Loucy (cell line): Measurements from ENCODE around the gene WDR74.

Experiments
- H2AFZ ChIP-seq: fragments of 200-600 bp; sonication (generic); 2 replicates; pipeline ENCODE4 v1.6.0; 2016; ENCODE audit warnings: antibody characterized with exemption, mild to moderate bottlenecking, low read length, moderate library complexity
- H3F3A ChIP-seq: fragments of 200-600 bp; 2 replicates; pipeline ENCODE4 v1.6.0; 2016; ENCODE audit warnings: antibody characterized with exemption, low read depth, mild to moderate bottlenecking
- H3K27me3 ChIP-seq: fragments of 200-600 bp; sonication (generic); 2 replicates; pipeline ENCODE4 v1.6.1; 2014; ENCODE audit warnings: low read length, mild to moderate bottlenecking; ENCODE audit not compliant: insufficient read depth, poor library complexity, severe bottlenecking
- H3K36me3 ChIP-seq: fragments of 200-600 bp; sonication (generic); 2 replicates; pipeline ENCODE4 v1.6.1; 2016; ENCODE audit warnings: low read length; ENCODE audit not compliant: insufficient read depth
- H3K4me1 ChIP-seq: fragments of 200-600 bp; sonication (generic); 2 replicates; pipeline ENCODE4 v1.5.1; 2014; ENCODE audit warnings: low read length, mild to moderate bottlenecking; ENCODE audit not compliant: insufficient read depth, poor library complexity, severe bottlenecking
- H3K4me2 ChIP-seq: fragments of 200-600 bp; sonication (generic); 2 replicates; pipeline ENCODE4 v1.6.0; 2014; ENCODE audit warnings: antibody characterized with exemption, low read length, low read depth, mild to moderate bottlenecking; ENCODE audit not compliant: poor library complexity, severe bottlenecking
- H3K4me3 ChIP-seq: fragments of 200-600 bp; sonication (generic); 2 replicates; pipeline ENCODE4 v1.5.1; 2014; ENCODE audit warnings: low read length, mild to moderate bottlenecking, mixed read lengths; ENCODE audit not compliant: poor library complexity, severe bottlenecking
- H3K79me2 ChIP-seq: fragments of 200-600 bp; sonication (generic); 2 replicates; pipeline ENCODE4 v1.6.1; 2014; ENCODE audit warnings: low read length; ENCODE audit not compliant: insufficient read depth
- H3K9ac ChIP-seq: fragments of 200-600 bp; sonication (generic); 2 replicates; pipeline ENCODE4 v1.6.0; 2014; ENCODE audit warnings: mild to moderate bottlenecking, low read depth, low read length, moderate library complexity; ENCODE audit not compliant: poor library complexity, severe bottlenecking
- H3K9me2 ChIP-seq: fragments of 200-600 bp; sonication (generic); replicated peaks from 2 replicates; pipeline ENCODE4 v1.6.1; 2016; ENCODE audit warnings: low read depth, low read length, mixed read lengths
- H3K9me3 ChIP-seq: fragments of 200-600 bp; sonication (generic); 2 replicates; pipeline ENCODE4 v1.6.1; 2014; ENCODE audit warnings: mild to moderate bottlenecking, antibody characterized with exemption, low read length, low read depth; ENCODE audit not compliant: insufficient read depth
- H4K20me1 ChIP-seq: fragments of 200-600 bp; sonication (generic); 2 replicates; pipeline ENCODE4 v1.6.0; 2014; ENCODE audit warnings: antibody characterized with exemption, low read length, mild to moderate bottlenecking; ENCODE audit not compliant: insufficient read depth, poor library complexity, severe bottlenecking
- EZH2phosphoT487 ChIP-seq: fragments of 200-600 bp; IDR thresholded peaks from 2 replicates; pipeline ENCODE4 v1.6.1; 2018; ENCODE audit warnings: antibody characterized with exemption, mild to moderate bottlenecking, moderate library complexity, borderline replicate concordance
- TF ChIP-seq, protein P1 (sequence below): fragments of 200-600 bp; sonication (generic); conservative IDR thresholded peaks from 2 replicates; pipeline ENCODE4 v1.5.1; 2014; ENCODE audit warnings: mild to moderate bottlenecking, antibody characterized with exemption, low read length

Gene WDR74

DNA sequence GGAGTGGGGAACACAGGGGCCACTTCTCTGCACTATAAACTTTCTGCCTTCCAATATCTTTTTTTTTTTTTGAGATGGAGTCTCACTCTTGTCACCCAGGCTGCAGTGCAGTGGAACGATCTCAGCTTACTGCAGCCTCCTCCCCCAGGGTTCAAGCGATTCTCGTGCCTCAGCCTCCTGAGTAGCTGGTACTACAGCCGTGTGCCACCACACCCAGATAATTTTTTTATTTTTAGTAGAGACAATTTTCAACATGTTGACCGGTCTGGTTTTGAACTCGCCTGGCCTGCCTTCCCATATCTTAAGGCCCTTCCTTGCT lies 43.0 kb upstream of the WDR74 start:
- Histone ChIP-seq H3K36me3 (peaks cover 50% of the 10 kb centered on the region), H3K4me3 (peak overlapping the region; percentile 92), H4K20me1 (peaks cover 52% of the 10 kb centered on the region), H3K79me2 (peaks cover 77% of the 10 kb centered on the region), H3K4me1 (peaks cover 44% of the 10 kb centered on the region), H2AFZ (no peak overlapping the region), H3K9me3 (no peaks in the 10 kb centered on the region), H3K9ac (peak overlapping the region; percentile 100), H3K9me2 (no peaks in the 10 kb centered on the region), H3K4me2 (peak overlapping the region; percentile 100), H3F3A (no peaks in the 10 kb centered on the region), H3K27me3 (peaks cover 4% of the 10 kb centered on the region)
- TF ChIP-seq EZH2phosphoT487 = no peak
- TF ChIP-seq, protein P1, sequence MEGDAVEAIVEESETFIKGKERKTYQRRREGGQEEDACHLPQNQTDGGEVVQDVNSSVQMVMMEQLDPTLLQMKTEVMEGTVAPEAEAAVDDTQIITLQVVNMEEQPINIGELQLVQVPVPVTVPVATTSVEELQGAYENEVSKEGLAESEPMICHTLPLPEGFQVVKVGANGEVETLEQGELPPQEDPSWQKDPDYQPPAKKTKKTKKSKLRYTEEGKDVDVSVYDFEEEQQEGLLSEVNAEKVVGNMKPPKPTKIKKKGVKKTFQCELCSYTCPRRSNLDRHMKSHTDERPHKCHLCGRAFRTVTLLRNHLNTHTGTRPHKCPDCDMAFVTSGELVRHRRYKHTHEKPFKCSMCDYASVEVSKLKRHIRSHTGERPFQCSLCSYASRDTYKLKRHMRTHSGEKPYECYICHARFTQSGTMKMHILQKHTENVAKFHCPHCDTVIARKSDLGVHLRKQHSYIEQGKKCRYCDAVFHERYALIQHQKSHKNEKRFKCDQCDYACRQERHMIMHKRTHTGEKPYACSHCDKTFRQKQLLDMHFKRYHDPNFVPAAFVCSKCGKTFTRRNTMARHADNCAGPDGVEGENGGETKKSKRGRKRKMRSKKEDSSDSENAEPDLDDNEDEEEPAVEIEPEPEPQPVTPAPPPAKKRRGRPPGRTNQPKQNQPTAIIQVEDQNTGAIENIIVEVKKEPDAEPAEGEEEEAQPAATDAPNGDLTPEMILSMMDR = no peak

DNA sequence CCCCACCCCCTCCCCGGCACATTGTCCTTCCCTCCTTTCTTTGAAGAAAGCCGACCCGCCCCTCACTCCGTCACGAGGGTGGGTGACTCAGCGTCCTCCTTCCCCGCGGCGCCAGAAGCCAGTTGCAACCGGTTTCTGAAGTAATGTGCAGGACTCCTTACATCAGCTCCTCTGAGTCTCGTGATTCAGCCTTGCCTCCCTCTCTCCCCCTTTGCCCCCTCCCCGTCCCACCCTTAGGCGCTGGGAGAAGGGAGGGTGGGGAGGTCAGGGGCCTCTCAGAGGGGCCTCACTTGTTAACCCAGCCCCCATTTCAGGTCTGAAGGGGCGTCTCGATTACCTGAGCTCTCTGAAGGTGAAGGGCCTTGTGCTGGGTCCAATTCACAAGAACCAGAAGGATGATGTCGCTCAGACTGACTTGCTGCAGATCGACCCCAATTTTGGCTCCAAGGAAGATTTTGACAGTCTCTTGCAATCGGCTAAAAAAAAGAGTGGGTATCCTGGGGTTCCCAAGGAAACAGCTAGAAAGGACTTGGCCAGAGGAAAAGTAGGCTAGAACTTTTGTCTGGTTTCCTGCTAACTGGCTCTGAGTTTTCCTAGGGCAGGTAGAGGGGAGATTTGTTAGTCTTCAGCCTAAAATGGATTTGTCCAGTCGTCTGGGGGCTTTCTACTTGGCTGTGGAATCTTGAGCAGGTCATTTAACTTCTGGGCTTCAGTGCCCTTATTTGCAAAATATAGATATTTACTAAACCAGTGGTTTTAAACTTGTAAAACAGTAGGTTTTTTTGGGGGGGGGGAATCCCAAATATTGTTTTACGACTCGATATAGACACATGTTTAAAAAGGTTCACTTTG lies 42.4 kb upstream of the WDR74 start:
- Histone ChIP-seq H3K9ac (peak overlapping the region; percentile 100), H3K9me3 (no peaks in the 10 kb centered on the region), H3K36me3 (peaks cover 45% of the 10 kb centered on the region), H3K79me2 (peaks cover 72% of the 10 kb centered on the region), H3K4me1 (peaks cover 42% of the 10 kb centered on the region), H3K4me3 (peak overlapping the region; percentile 92), H3F3A (no peaks in the 10 kb centered on the region), H3K4me2 (peak overlapping the region; percentile 100), H3K27me3 (peaks cover 4% of the 10 kb centered on the region), H3K9me2 (no peaks in the 10 kb centered on the region), H2AFZ (no peak overlapping the region), H4K20me1 (peaks cover 47% of the 10 kb centered on the region)
- TF ChIP-seq, protein P1 = no peak
- no peak for TF ChIP-seq EZH2phosphoT487

DNA sequence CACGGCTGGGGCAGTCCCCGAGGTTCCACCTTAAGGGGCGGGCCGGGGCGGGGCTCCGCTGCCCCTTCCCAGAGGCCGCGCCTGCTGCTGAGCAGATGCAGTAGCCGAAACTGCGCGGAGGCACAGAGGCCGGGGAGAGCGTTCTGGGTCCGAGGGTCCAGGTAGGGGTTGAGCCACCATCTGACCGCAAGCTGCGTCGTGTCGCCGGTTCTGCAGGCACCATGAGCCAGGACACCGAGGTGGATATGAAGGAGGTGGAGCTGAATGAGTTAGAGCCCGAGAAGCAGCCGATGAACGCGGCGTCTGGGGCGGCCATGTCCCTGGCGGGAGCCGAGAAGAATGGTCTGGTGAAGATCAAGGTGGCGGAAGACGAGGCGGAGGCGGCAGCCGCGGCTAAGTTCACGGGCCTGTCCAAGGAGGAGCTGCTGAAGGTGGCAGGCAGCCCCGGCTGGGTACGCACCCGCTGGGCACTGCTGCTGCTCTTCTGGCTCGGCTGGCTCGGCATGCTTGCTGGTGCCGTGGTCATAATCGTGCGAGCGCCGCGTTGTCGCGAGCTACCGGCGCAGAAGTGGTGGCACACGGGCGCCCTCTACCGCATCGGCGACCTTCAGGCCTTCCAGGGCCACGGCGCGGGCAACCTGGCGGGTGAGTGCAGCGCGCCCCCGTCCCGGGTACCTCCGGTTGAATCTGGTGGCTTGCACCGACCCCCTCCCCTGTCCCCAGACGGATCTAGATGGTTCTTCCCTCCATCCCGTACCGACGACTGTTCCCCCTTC lies 41.6 kb upstream of the WDR74 start, which contains the start of gene SLC3A2:
Gene SLC3A2 (plus strand): TSS at position 94 of the 776 bp plus-strand sequence. CDS start 128 bp downstream, at position 222.
- no peaks in the 10 kb centered on the region for H3K9me2 ChIP-seq
- H3K4me2 ChIP-seq = peak within 1 kb of the TSS; percentile 100
- H3K4me3 ChIP-seq = peak within 1 kb of the TSS; percentile 92
- peaks cover 37% of the 10 kb centered on the region for H3K36me3 ChIP-seq
- peaks cover 4% of the 10 kb centered on the region for H3K27me3 ChIP-seq
- H3F3A ChIP-seq = no peaks in the 10 kb centered on the region
- H3K79me2 ChIP-seq = peaks cover 64% of the 10 kb centered on the region
- H2AFZ ChIP-seq = peak within 1 kb of the TSS; percentile 62
- H3K4me1 ChIP-seq = peaks cover 37% of the 10 kb centered on the region
- peaks cover 39% of the 10 kb centered on the region for H4K20me1 ChIP-seq
- no peaks in the 10 kb centered on the region for H3K9me3 ChIP-seq
- TF ChIP-seq EZH2phosphoT487 = no peak
- TF ChIP-seq, protein P1 = peak; percentile 63
- peak within 1 kb of the TSS; percentile 100 for H3K9ac ChIP-seq
